Measurements from ENCODE around the gene SLC4A4. TPM values are rescaled to one million over a fixed set of nuclear protein-coding genes. Genes with fewer than 3 reads are reported as not detected.
A peak's percentile ranks its signal among the peaks of the same experiment; 100 is the strongest.

The SLC4A4 gene
- total and polyA plus RNA-seq, 2 of the 8 experiments (the other 6 are each of a cell fraction or from before 2014, with no cell fraction given), result 0.67 to 2.8 TPM

DNA sequence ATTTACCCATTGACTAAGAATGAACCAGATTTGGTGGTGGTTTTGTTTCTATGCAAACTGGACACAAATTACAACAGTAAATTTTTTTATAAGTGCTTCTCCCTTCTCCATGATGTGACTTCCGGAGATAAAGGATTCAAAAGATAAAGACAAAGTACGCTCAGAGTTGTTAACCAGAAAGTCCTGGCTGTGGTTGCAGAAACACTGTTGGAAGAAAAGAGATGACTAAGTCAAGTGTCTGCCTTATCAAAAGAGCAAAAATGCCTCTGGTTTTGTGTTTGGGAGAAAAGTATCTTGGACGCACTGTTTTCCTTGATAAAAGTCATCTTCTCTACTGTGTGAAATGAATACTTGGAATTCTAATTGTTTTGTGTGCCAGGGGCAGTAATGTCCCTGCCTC lies 231.7 kb downstream of the SLC4A4 start:
- H3K36me3 ChIP-seq (ENCODE audit: control insufficient read depth in 2 of 4, insufficient read depth in 4 of 4, low read length in 3 of 4), result no peaks in the 10 kb centered on the region
- H3K18ac ChIP-seq (ENCODE audit: extremely low read depth, low read length), result no peak overlapping the region
- H3K23ac ChIP-seq (ENCODE audit: insufficient read length), result no peak overlapping the region
- CTCF ChIA-PET (ENCODE audit: partially characterized antibody), result interaction anchor here (0.6 kb wide), 1 partner anchor 1468 kb away, joined by 3 read pairs; no protein-coding TSS in a partner anchor
- no peak overlapping the region for H4K91ac ChIP-seq (replicated peaks; ENCODE audit: insufficient read length, low read length)
- no peak overlapping the region for H2AK5ac ChIP-seq (ENCODE audit: low read depth, low read length)
- no peak overlapping the region for H3K4ac ChIP-seq (replicated peaks; ENCODE audit: insufficient read length, low read depth, low read length)
- H4K20me1 ChIP-seq (replicated peaks in 1 of 2; ENCODE audit: control insufficient read depth in 1 of 2, insufficient read depth in 2 of 2, low read length in 2 of 2), result no peaks in the 10 kb centered on the region
- H3K27ac ChIP-seq (ENCODE audit: low read depth, low read length), result no peak overlapping the region
- POLR2A ChIA-PET (ENCODE audit: partially characterized antibody), result no interaction called here
- H4K8ac ChIP-seq (ENCODE audit: extremely low read depth, insufficient read depth, low read length), result no peak overlapping the region
- no peak for FAIRE-seq
- no peaks in the 10 kb centered on the region for H3K79me1 ChIP-seq (ENCODE audit: low read depth, low read length)
- H3K14ac ChIP-seq (ENCODE audit: insufficient read length), result no peak overlapping the region
- H3K4me1 ChIP-seq (replicated peaks in 1 of 4; ENCODE audit: control insufficient read depth in 3 of 4, insufficient read depth in 4 of 4, low read length in 3 of 4), result peaks cover 0 to 3% (median 0%) of the 10 kb centered on the region in 4 experiments; a peak in 1 of 7 replicates
- no peaks in the 10 kb centered on the region for H3K9me3 ChIP-seq (ENCODE audit: insufficient read depth in 2 of 2, low read depth in 1 of 2, low read length in 1 of 2)
- no peak overlapping the region for H3K56ac ChIP-seq (replicated peaks; ENCODE audit: insufficient read length, low read depth, low read length)
- no peak overlapping the region for H2BK120ac ChIP-seq (replicated peaks; ENCODE audit: low read depth, low read length)
- no peak overlapping the region for H2BK5ac ChIP-seq (ENCODE audit: low read depth, low read length)
- H2BK20ac ChIP-seq (ENCODE audit: low read length), result no peak overlapping the region
- 75% methylated on average over 3 of the region's 3 CpGs; no CpG with 5 or more reads in 1 of the 2 experiments for WGBS, 2 experiments (ENCODE audit: extremely low coverage in 1 of 2, insufficient coverage in 1 of 2, insufficient read length in 1 of 2, insufficient replicate concordance in 2 of 2, low coverage in 1 of 2, low lambda C conversion rate in 2 of 2, missing lambda C conversion rate in 1 of 2)
- H2BK12ac ChIP-seq (ENCODE audit: low read depth, low read length), result no peak overlapping the region
- no peak overlapping the region for H3K4me2 ChIP-seq (ENCODE audit: insufficient read depth in 1 of 2, low read depth in 2 of 2, low read length in 2 of 2)
- H3K23me2 ChIP-seq (ENCODE audit: low read depth, low read length), result peaks cover 2% of the 10 kb centered on the region; the same call in 1 of the 2 replicates
- H3K79me2 ChIP-seq (ENCODE audit: control insufficient read depth in 1 of 2, insufficient read depth in 2 of 2, low read length in 2 of 2), result no peaks in the 10 kb centered on the region
- H4K5ac ChIP-seq (ENCODE audit: insufficient read length, low read depth, low read length), result no peak overlapping the region
- no peak for DNase-seq (ENCODE audit: low read depth in 1 of 2, low spot score in 2 of 2)
- H3K27me3 ChIP-seq (replicated peaks in 1 of 4; ENCODE audit: control insufficient read depth in 3 of 4, extremely low read depth in 1 of 4, insufficient read depth in 3 of 4, low read length in 3 of 4), result no peaks in the 10 kb centered on the region
- H2BK15ac ChIP-seq (ENCODE audit: low read length), result no peak overlapping the region
- no peak overlapping the region for H3K4me3 ChIP-seq (ENCODE audit: extremely low read depth in 1 of 4, insufficient read depth in 2 of 4, low read depth in 3 of 4, low read length in 4 of 4)
- no peak overlapping the region for H3K9ac ChIP-seq (replicated peaks in 1 of 4; ENCODE audit: extremely low read depth in 1 of 4, low read depth in 3 of 4, low read length in 3 of 4)
- H2AFZ ChIP-seq (ENCODE audit: low read length), result 0 out of 2 replicates have a peak overlapping the region, but pooled peaks have one; percentile 28
- TF ChIP-seq SAP30 (IDR thresholded peaks at IDR 0.05; ENCODE audit: insufficient read depth, insufficient replicate concordance, low read length) (no peak), SIN3A (conservative IDR thresholded peaks at IDR 0.05 in 1 of 2, IDR thresholded peaks at IDR 0.05 in 1 of 2; ENCODE audit: low read depth in 1 of 2, low read length in 2 of 2) (no peak), RFX5 (IDR thresholded peaks at IDR 0.05; ENCODE audit: borderline replicate concordance, low read depth, low read length) (no peak), CTBP2 (IDR thresholded peaks at IDR 0.05; ENCODE audit: borderline replicate concordance, insufficient read depth, insufficient read length, low read length) (no peak), SRF (IDR thresholded peaks at IDR 0.05; ENCODE audit: low read depth, low read length) (no peak), POU5F1 (IDR thresholded peaks at IDR 0.05; ENCODE audit: low read depth, low read length) (no peak), YY1 (IDR thresholded peaks at IDR 0.05; ENCODE audit: low read depth, low read length) (no peak), POLR2AphosphoS5 (IDR thresholded peaks at IDR 0.05; ENCODE audit: low read depth, low read length) (no peak), GABPA (IDR thresholded peaks at IDR 0.05; ENCODE audit: borderline replicate concordance, insufficient read depth, low read length) (no peak), SUZ12 (IDR thresholded peaks at IDR 0.05; ENCODE audit: low read length) (no peak)
- TF ChIP-seq, protein P1, sequence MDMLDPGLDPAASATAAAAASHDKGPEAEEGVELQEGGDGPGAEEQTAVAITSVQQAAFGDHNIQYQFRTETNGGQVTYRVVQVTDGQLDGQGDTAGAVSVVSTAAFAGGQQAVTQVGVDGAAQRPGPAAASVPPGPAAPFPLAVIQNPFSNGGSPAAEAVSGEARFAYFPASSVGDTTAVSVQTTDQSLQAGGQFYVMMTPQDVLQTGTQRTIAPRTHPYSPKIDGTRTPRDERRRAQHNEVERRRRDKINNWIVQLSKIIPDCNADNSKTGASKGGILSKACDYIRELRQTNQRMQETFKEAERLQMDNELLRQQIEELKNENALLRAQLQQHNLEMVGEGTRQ (IDR thresholded peaks at IDR 0.05; ENCODE audit: low read length), result no peak
- TF ChIP-seq, protein P2, sequence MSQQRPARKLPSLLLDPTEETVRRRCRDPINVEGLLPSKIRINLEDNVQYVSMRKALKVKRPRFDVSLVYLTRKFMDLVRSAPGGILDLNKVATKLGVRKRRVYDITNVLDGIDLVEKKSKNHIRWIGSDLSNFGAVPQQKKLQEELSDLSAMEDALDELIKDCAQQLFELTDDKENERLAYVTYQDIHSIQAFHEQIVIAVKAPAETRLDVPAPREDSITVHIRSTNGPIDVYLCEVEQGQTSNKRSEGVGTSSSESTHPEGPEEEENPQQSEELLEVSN (IDR thresholded peaks at IDR 0.05), result no peak

Data from H1 (cell line).